ENCODE data around the gene GMPPB.
"Not testable (repeated sequence)": the region's sequence is repeated elsewhere in the genome, so short reads cannot be mapped to it uniquely, and the experiment has no call there.

The GMPPB gene

DNA sequence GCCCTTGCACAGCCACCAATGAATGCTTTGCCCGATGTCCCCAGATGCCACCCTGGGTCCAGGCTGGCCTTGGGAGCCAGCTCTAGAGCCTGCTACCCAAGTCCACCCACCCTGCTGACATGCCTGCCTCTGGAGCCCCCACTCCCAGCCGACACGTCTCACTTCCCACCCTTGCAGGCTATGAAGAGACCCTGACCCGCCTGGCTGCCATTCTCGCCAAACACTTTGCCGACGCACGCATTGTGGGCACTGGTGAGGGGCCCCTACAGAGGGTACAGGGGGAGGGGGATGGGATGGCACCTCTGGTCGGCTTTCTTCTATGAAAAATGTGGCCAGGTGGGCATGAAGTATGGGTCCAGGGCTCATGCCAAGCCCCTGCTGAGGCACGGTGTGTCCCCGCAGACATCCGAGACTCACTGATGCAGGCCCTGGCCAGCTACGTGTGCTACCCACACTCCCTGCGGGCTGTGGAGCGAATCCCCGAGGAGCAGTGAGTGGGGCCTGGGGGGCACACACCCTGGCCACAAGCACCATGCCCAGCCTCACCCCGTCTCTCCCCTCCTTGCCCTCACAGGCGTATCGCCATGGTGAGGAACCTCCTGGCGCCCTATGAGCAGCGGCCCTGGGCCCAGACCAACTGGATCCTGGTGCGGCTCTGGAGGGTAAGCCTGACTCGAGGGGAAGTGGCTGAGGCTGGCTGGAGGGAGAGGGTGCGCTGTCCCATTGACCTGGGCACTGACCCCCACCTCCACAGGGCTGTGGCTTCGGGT lies 10.2 kb downstream of the GMPPB start:
- DNase-seq (ENCODE audit: low spot score): no peak

GRCh38 chr3:49712631-49713317 lies 11.0 kb downstream of the GMPPB start:
- no peak for DNase-seq (ENCODE audit: low spot score)

- DNase-seq (ENCODE audit: low spot score): no peak
These were observed 11.6 kb downstream of the GMPPB start for GRCh38 chr3:49712166-49712565.

- no peak for DNase-seq (ENCODE audit: low spot score)
These were observed 12.3 kb downstream of the GMPPB start for GRCh38 chr3:49711489-49711888.

- DNase-seq (ENCODE audit: low spot score): no peak
These were observed 13.9 kb downstream of the GMPPB start for GRCh38 chr3:49709852-49710251.

DNA sequence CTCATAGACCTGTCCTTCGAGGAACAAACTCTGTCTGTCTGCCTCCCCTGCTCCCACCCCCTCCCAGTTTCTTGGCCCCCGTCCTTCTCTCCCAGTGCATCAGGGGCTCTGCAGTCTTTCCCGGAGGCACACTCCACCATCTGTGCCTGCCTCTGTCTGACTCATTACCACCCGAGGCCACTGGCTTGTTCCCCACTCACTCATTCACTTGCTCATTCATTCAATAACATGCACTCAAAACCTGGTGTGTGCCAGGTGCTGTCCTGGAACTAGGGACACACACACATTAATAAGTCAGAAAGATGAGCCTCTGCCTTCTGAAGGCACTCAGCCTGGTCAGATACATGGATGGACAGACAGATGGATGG lies 16.7 kb downstream of the GMPPB start:
- DNase-seq (ENCODE audit: low spot score): no peak

GRCh38 chr3:49706456-49707112 lies 17.2 kb downstream of the GMPPB start:
- DNase-seq (ENCODE audit: low spot score): no peak

GRCh38 chr3:49705390-49705960 lies 18.3 kb downstream of the GMPPB start:
- no peak for DNase-seq (ENCODE audit: low spot score)

DNA sequence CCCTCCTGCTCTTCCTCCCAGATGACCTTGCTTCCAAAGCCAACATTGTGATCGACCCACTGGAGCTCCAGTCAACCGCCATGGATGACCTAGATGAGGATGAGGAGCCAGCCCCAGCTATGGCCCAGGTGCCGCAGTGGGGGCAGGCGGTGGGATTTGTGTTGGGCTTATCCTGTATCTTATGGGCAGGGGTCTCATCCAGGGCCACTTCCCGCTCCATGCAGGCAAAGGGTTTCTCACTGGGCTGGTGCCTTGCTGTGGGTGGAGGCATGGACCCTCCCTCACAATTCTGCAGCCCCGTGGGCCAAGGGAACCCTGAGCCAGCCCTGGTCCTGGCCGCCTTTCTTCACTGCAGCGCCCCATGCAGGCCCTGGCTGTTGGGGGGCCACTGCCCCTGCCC lies 19.1 kb downstream of the GMPPB start:
- no peak for DNase-seq (ENCODE audit: low spot score)

- no peak for DNase-seq (ENCODE audit: low spot score)
These were observed 19.8 kb downstream of the GMPPB start for GRCh38 chr3:49703956-49704355.

GRCh38 chr3:49703443-49703927 lies 20.3 kb downstream of the GMPPB start:
- peak; percentile 92 for DNase-seq (ENCODE audit: low spot score)

DNA sequence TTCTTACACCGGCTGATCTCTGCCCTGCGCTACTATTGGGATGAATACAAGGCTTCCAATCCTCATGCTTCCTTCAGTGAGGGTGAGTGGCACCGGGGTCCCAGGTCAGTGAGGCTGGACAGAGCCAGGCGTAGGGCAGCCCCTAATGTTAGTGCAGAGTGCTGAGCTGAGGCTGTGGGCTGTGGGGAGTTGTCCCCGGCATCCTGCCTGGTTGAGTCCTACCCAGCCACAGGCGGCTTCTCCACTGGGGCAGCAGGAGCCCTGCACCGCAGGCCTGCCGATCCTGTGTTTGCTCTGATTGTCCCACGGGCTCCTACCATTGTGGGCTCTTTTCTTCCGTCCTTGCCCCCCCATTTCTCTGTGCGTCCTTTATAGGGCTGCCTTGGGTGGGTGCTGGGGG lies 21.1 kb downstream of the GMPPB start:
- no peak for DNase-seq (ENCODE audit: low spot score)

DNA sequence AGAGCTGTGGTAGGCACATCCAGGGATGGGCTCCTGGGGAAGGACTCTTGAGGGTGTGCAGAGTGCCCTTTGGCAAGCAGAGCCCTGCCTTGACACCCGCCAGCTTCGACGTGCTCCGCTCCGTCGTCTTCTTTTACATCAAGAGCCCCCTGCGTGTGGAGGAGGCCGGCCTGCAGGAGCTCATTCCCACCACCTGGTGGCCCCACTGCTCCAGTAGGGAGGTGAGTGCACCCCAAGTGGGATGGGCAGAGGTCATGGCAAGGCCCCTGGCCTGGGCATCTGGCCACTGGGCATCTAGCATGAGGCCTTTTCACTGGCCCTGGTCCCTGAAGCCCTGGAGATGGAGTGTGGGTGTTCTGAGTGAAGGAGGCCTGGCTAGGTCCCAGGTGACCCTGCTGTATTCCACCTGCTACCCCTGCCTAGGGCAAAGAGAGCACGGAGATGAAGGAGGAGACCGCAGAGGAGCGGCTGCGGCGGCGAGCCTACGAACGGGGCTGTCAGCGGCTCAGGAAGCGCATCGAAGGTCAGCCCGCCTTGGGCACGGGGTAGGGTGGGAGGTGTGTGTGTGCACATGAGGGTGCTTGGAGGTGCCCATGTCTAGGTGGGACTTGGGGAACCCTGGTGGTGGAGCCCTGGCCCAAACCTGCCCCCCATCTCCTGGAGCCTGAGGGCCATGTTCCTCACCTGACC lies 22.2 kb downstream of the GMPPB start:
- peak; percentile 50 for DNase-seq (ENCODE audit: low spot score)

GRCh38 chr3:49700453-49701128 lies 23.2 kb downstream of the GMPPB start:
- no peak for DNase-seq (ENCODE audit: low spot score)

GRCh38 chr3:49700014-49700413 lies 23.7 kb downstream of the GMPPB start:
- no peak for DNase-seq (ENCODE audit: low spot score)

DNA sequence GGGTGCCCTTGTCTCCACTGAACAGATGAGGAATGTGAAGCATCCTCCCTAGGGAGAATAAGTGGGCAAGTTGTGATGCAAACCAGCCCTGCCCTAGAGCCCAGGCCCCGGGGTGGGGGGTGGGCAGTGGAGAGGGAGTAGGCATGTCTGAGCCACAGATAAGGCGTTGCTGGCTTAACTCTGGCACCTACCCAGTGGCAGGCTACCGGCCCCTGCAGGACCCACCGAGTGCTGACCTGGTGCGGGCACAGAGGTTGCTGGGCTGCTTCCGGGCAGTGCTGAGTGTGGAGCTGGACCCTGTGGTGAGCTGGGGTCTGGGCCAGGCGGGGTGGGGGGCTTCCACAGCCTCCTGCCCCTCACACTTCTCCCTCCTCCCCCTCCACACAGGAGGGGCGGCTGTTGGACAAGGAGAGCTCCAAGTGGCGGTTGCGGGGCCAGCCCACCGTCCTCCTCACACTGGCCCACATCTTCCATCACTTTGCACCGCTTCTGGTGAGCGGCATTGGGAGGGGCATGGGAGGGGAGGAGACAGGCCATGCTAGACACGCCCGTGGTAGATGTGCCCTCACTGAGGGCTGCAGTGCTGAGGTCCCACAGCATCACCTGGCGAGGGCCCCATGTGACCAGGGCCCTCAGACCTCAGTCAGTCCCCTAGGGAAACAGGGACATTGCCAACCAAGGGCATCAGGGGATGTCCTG lies 24.3 kb downstream of the GMPPB start:
- no peak for DNase-seq (ENCODE audit: low spot score)

DNA sequence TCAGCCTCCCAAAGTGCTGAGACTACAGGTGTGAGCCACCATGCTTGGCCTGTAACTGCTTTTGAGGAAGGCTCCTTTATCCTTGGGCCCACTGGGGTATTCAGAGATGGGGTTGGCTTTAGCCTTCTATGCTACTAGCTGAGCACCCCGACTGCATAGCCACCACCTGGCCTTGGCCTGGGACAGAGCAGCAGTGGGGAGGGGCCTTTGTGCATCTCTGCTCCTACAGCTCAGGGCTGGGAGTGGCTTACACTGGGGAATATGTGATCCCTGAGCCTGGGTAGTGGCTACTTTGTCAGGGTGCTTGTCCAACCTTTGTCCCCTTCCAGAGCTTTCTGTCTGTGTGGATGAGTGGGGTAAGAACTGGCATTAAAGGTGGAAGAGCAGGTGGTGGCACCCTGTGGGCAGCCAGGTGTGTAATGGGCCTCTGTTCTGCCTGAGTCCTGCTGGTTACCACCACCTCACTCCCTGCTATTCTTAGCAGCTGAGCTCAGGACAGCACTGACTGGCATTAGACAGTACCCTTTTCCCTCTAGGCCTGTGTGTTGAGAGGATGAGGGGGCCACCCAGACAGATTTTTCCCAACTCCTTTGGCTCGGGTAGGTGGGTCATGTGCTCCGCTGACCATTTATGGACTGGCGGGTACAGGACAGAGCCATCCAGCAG lies 28.3 kb downstream of the GMPPB start:
- not testable (repeated sequence) for DNase-seq (ENCODE audit: low spot score)

- DNase-seq (ENCODE audit: low spot score): not testable (repeated sequence)
These were observed 29.2 kb downstream of the GMPPB start for GRCh38 chr3:49694409-49695070.

DNA sequence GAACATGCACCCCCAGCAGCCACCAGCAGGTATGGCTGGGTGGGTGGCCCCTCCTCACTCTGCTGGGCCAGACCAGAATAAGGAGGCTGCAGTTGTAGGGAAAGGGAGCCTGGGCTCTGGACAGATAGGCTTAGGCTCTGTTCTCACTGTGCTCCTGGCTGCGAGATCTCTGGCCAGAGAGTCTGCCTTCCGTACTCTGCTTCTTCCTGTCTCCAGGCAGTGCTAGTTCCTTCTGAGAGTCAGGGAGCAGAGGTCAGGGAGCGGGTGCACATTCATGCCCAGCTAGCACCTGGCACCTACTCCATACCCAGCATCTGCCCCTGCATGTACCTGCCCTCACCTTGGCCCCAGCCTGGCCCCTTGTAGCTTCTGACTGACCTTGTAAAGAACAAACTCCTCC lies 32.3 kb downstream of the GMPPB start:
- not testable (repeated sequence) for DNase-seq (ENCODE audit: low spot score)

DNA sequence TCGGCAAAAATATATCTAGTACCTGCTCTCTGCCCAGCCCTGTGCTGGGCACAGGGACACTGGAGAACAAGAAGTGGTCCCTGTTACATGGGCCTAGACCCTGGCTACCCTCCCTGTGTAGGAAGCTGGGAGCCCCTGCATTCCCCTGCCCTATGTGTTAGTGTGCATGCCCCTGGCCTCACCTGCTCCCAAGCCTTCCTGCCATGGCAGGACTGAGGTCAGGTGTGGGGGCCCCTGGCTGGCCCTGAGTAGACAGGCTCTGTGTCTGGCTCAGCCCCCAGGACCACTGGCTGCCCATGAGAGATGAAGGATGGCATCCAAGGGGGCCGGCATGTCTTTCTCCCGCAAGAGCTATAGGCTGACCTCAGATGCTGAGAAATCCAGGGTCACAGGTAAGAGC lies 32.9 kb downstream of the GMPPB start:
- DNase-seq (ENCODE audit: low spot score): not testable (repeated sequence)

Data from AG20443 (cell line).